ENCODE measurements around the gene RFX1.
"Not testable (repeated sequence)": the region's sequence is repeated elsewhere in the genome, so short reads cannot be mapped to it uniquely, and the experiment has no call there.

The RFX1 gene

DNA sequence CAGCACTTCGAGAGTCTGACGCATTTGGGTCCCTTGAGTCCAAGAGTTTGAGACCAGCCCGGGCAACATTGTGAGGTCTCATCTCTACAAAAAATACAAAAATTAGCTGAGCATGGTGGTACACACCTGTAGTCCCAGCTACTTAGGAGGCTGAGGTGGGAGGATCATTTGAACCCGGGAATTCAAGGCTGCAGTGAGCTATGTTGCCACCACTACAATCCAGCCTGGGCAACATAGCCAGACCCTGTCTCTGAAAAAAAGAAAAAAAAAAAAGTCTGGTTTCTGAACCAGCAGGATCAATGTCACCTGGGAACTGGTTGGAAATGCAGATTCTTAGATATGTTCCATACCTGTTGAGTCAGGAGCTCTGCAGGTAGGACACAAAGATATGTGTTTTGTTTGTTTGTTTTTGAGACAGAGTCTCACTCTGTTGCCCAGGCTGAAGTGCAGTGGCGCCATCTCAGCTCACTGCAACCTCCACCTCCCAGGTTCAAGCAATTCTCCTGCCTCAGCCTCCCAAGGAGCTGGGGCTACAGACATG lies 20.6 kb upstream of the RFX1 start:
- DNase-seq (ENCODE audit: low spot score) = not testable (repeated sequence)

DNA sequence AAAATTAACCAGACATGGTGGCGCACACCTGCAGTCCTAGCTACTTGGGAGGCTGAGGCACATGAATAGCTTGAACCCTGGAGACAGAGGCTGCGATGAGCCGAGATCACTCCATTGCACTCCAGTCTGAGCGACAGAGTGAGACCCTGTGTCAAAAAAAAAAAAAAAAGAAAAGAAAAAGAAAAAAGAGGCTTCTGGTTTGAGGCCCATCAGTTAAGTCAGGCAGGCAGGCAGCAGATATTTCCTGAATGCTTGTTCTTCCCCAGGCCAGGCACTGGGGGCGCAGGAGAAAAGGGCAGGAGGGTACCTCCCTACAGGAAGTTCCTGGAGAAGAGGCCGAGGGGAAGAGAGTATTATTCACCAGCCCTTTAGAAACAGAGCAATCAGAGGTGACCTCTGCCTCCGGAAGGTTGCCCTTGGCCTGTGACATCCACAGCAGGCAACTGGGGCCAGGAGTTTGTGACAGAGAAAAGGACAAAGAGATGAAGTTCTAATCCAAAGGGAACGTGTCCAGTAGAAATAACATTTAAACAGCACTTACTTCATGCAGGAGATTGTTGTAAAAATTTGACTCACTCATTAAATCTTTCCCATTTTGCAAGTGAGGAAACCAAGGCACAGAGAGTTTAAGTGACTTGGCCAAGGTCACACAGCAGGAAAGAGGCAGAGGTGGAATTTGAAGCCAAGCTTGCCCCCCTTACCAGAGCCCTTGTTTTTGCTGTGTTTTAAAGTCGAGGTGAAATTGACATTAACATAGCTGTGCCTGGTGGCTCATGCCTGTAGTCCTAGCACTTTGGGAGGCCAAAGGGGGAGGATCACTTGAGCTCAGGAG lies 17.5 kb upstream of the RFX1 start:
- DNase-seq (ENCODE audit: low spot score) = peak; percentile 38

DNA sequence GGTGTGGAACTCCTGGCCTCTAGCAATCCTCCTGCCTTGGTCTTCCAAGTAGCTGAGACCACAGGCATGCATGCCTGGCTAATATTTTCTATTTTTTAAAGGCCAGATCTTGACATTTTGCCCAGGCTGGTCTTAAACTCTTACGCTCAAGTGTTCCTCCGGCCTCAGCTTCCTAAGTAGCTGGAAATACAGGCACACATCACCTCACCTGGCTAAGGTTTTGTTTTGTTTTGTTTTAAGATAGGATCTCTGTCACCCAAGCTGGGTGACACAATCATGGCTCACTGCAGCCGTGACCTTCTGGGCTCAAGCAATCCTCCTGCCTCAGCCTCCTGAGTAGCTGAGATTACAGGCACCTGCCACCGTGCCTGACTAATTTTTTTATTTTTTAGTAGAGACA lies 16.3 kb upstream of the RFX1 start:
- DNase-seq (ENCODE audit: low spot score) = no peak

DNA sequence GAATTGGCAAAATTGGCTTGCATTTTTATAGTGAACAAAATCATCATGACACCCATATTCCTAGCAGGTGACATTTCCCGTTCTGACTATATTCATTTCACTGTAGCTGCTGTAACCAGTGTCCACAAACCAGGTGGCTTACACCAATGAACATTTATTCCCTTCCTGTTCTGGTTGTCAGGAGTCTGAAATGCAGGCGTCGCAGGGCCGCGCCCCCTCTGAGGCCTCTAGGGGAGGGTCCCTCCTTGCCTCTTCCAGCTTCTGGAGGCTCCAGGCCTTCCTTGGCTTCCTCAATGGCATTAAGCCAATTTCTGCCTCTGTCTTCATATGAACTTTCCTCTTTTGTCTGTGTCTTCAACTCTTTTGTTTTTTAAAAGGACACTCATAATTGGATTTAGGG lies 15.4 kb upstream of the RFX1 start:
- no peak for DNase-seq (ENCODE audit: low spot score)

DNA sequence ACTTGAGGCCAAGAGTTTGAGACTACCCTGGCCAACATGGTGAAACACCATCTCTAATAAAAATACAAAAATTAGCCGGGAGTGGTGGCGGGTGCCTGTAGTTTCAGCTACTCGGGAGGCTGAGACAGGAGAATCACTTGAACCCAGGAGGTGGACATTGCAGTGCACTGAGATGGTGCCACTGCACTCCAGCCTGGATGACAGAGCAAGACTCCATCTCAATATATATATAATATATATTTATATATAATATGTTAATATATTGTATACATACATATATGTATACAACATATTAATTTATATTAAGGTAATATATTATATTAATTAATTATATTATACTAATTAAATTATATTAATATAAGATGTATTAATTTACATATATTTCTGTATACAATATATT lies 13.6 kb upstream of the RFX1 start:
- not testable (repeated sequence) for DNase-seq (ENCODE audit: low spot score)

DNA sequence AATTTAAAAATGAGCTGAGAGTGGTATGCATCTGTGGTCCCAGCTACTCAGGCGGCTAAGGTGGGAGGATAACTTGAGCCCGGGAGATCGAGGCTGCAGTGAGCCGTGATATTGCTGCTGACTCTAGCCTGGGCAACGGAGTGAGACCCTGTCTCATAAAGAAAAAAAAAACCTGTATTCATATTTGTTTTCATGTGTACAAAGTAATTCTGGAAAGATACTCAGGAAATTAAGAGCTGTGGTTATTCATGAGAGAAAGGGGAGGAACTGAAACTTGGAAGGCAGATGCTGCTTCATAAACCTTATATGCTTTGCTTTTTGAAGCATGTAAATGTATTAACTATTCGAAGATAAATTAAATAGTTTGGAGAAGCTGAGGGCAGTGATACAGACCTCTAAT lies 13.0 kb upstream of the RFX1 start:
- DNase-seq (ENCODE audit: low spot score) = no peak

DNA sequence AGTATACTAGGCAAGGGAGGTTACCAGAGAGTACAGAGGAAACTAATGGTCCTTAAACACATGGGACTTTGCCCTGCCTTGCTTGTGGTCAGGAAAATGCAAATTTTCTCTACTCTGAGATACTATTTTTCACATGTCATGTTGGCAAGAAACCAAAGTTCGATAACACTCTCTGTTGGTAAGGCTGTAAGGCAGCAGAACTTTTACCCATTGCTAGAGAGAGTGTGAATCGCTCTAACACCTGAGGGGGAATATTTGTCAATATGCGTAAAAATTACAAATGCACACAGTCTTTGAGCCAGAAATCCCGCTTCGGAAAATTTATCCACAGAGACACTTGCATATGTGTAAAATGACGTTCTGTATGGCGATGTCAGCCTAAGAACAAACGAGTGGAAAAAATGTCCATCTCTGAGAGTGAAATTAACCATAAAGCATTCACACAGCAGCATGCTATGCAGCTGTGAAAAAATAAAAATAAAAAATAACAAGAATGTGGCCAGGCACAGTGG lies 9.5 kb upstream of the RFX1 start:
- peak; percentile 55 for DNase-seq (ENCODE audit: low spot score)

DNA sequence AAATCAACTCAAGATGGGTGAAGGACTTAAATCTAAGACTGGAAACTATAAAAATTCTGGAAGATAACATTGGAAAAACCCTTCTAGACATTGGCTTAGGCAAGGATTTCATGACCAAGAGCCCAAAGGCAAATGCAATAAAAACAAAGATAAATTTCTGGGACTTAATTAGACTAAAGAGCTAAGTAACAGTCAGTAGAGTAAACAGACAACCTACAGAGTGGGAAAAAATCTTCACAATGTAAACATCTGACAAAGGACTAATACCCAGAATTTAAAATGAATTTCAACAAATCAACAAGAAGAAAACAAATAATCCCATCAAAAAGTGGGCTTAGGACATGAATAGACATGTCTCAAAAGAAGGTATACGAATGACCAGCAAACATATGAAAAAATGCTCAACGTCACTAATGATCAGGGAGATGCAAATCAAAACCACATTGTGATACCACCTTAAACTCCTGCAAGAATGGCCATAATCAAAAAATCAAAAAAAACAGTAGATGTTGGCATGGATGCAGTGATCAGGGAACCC lies 6.3 kb upstream of the RFX1 start:
- DNase-seq (ENCODE audit: low spot score) = no peak

DNA sequence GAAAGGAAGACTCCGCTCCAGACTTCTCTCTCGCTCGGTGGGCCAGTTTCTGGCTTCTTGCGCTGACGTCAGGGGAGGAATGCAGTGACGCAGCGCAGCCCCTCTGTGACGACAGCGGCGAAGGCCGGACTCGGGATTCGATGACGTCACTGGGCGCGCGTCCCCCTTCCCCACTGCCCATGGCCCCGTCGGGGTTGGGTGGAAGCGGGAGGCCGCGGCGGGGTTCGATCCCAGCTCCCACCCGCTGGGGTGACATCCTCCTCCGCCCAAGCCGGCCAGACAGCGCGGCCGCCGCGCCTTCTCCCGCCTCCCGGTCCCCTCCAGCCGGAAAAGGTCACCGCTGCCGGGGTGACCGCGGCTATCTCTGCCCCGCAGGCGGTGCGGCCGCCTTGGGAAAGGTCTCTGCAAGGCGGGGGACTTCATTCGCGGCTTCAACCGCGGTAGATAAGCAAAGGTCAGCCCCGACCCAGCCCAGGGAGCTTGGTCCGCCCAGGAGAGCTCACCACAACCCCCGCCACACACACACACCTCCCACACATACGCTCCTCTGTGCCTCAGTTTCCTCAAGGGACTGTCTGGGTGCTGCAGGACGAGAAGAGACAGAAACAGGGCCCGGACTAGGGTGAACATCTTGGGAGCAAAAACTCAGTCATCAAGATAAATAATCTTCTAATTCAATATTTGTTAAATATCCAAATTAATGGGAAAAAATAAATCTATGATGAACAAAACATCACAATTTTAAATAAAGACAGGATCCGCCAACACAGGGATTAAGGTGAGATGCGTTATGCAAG lies 844 bp upstream of the RFX1 start:
- DNase-seq (ENCODE audit: low spot score) = no peak

DNA sequence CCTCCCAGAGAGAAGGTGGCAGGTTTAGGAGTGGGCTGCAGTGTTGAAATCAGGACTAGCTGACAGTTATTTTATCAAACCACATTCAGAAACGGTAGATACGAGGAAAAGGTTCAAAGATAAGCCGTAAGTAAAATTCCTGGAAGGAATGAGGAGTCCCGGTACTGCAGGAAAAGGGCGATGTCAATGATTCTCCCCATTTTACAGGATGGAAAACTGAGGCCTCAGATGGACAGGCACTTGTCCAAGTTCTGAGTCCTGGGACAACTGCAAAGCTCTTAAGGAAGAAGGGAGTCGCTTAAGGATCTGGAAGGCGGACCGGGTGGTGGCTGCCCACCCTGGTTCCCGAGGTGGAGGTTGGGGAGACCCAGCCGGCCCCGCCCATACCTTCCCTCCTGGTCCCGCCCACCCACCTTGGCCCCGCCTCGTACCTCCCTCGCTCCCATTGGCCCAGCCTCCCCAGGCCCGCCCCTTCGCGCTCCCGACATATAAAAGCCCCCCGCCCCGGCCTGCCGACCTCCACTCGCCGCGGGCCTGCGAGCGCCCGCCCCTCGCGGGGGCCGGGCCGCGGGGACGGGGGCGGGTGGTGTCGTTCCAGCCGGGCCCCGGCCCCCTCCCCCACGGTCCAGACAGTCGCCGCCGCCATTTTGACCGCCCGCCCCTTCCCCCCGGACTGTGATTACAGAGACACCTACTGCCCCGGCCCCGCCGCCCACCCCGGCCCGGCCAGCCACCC lies 603 bp downstream of the RFX1 start:
- DNase-seq (ENCODE audit: low spot score) = peak; percentile 85

DNA sequence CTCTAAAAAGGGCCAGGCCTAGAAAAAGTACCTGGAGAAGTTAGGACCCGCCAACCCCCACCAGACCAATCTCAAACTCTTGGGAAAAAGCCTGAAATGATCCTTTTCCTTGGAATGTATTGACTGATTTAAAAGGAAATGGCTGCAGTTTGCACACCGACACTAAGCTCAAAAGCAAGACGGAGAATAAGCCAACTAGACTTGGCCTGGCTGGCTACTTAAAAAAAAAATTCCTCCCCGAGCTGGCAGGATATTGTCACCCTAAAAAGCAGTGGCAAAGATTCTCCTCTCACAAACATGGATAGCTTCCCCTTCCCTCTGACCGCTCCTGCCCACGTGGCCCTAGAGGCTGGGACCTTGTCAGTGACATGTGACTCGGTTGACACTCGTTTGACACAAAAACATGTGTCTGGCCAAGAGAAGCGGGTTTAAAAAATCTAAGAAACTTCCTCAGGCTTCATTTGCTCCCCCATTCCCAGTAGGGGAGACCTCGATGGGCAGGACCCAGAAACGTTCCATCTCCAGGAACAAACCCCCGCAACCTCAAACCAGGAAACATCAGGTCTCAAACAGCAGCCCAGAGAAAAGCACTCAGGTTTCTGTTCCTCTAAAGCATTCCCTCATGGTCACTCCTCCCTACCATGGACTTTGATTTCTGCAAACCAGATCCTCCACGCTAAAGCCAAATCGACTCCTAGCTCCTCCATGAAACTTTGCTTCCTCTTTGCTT lies 1.3 kb downstream of the RFX1 start:
- no peak for DNase-seq (ENCODE audit: low spot score)

DNA sequence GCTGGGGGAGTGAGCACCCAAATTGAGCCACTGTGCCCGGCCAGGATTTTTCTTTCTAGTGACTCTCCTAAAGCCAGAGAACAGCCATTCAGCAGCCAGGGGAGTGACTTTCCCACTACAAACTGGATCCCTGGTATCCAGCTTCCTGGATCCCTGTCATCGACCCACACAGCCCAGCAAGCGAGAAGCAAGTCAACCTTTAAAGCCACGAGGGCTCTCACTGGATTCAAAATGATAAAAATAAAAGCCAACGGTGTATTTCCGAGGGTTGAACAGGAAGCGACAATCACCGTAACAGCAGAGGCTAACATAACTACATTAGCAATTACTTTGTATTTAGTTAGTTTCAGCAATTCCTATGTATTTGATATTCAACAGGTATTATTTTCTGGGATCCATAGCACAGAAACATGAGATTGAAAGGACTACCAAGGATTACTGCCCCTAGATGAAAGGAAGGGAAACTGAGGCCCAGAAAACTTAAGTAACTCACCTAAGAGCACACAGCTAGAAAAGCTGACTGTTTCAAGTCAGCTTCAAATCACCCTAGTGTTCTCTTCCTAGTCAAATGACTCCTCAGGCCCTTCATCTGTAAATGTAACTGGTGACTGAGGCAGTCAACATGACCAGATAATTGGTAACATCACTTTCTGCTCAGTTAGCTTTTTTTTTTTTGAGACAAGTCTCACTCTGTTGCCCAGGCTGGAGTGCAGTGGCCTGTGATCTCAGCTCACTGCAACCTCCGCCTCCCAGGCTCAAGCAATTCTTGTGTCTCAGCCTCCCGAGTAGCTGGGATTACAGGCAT lies 2.7 kb downstream of the RFX1 start:
- DNase-seq (ENCODE audit: low spot score) = peak; percentile 7

DNA sequence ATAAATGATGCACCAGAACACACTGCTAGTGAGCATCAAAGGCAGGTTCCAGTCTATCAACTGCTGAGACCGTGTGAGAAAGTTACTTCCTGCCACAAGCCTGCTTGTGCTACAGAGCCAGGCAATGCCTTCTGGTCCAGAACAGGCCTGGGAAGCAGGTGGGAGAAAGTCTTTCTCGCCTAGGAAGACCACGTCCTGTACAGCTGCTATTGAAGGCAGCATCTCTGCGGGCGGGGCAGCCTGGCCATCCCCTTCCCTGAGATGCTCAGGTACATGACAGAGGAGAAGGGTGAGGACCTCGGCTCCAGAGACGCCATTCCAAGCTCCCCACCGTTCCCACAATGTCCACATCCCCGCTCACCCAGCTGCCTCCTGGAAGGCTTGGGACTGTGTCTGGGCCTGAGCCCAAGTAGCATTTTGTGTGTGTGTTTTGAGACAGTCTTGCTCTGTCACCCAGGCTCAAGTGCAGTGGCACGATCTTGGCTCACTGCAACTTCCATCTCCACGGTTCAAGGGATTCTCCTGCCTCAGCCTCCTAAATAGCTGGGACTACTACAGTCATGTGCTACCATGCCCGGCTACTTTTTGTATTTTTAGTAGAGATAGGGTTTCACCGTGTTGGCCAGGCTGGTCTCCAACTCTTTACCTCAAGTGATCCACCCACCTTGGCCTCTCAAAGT lies 3.4 kb downstream of the RFX1 start:
- no peak for DNase-seq (ENCODE audit: low spot score)

DNA sequence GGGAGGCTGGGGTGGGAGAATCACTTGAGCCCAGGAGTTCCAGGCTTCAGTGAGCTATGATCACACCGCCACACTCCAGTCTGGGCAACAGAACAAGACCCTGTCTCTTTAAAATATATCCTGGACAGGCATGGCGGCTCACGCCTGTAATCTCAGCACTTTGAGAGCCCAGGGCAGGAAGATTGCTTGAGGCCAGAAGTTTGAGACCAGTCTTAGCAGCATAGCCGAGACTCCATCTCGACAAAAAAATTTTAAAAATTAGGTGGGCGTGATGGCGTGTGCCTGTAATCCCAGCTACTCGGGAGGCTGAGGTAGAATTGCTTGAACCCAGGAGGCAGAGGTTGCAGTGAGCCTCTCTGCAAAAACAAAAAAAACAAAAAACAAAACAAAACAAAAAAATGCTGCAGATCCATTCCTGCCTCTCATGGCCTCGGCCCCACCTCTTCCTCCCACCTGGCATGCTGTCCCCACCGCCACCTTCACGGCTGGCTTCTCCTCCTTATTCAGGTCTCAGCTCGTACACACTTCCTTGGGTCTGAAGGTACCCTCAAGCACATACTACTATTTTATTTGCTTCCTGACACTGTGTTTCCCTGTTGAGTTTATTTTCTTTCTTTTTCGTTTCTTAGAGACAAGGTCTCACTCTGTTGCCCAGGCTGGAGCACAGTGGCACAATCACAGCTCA lies 5.3 kb downstream of the RFX1 start:
- no peak for DNase-seq (ENCODE audit: low spot score)

DNA sequence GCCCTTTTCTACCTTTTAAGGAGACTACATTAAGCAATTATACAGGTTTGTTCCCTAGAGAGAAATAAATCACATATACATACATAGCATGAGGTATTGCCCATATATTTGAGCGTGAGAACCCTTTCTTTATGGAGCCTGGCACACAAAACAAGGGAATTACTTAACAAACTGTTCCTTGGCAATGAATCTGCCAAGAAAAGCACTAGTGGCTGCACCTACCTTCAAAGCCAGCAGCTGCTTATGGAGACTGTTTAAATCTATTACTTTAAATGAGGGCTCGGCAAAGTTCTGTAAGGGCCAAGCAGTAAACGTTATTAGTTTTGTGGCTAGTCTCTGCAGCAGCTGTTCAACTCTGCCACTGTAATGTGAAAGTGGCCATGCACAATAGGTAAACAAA lies 7.0 kb downstream of the RFX1 start:
- DNase-seq (ENCODE audit: low spot score) = no peak

DNA sequence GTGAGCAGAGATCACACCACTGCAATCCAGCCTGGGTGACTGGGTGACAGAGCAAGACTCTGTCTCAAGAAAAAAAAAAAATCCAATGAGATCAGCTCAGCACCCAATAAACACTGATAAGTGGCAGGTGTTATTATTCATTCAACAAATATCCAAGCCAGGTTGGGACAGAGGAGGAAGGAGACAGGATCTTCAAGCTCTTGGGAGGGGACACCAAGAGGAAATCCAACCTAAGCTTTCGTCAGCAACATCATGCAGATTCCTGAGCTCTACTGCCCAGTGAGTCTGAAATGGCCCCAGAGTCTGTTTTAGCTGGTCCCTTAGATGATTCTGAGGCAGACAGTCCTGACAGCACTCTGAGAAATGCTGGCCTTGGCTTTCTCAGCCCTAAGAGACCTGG lies 7.7 kb downstream of the RFX1 start:
- no peak for DNase-seq (ENCODE audit: low spot score)

DNA sequence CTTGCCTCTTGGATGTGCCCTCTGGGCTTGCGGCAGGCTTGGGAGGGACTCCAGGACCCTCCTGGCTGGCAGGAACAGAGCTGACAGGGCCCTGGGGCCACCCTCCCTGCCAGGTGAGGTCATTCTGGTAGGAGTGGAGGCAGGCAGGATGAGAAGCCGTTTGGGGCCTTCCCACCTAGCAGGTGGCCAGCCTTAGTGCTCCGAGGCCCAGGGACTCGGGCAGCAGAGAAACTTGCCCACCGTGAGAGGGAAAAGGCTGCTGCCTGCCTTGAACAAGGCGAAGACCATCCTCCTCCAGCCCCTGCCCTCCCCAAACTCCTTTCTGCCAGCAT lies 8.5 kb downstream of the RFX1 start:
- no peak for DNase-seq (ENCODE audit: low spot score)

DNA sequence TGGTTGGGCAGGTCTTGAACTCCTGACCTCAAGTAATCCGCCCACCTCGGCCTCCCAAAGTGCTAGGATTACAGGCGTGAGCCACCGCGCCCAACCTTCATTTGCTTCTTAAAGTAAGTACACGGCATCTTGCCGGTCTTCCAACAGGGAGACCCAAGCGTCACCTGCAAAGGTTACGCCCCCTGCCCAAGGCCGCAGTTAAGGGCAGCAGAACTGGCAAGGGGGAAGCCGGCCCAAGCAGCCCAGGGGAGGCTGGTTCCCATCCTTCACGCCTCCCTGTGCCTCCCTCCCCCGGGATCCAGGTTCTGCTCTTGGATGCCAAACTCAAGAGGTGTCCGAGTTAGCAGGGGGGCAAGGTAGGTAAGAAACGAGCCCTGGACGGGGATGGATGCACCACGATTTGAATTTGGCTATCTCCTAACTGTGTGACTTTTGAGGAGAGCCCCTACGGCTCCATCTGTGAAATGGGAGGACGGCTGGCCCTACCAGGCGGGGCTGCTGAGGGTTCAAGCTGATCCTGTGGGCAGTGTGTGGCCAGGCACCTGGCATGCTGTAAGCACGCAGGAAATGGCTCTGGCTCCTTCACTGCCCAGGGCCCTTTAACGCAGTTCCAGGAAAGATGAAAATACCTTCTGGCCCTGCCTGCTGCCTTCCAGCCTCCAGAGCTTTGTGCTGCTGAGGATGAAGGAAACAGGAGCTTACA lies 9.0 kb downstream of the RFX1 start:
- DNase-seq (ENCODE audit: low spot score) = no peak
